Measurements from ENCODE around the gene FAM9C. TPM values are rescaled to one million over a fixed set of nuclear protein-coding genes. Genes with fewer than 3 reads are reported as not detected.

Gene FAM9C
- total RNA-seq, 1 experiment from 2014 or later, result not detected

GRCh38 chrX:13008851-13009250 lies 35.6 kb downstream of the FAM9C start:
- Histone ChIP-seq H3K4me2 (ENCODE audit: low read length) (no peak overlapping the region), H4K20me1 (ENCODE audit: insufficient read depth) (no peaks in the 10 kb centered on the region), H3K9me3 (ENCODE audit: control insufficient read depth in 1 of 2, insufficient read depth in 1 of 2, low read depth in 1 of 2, low read length in 2 of 2) (no peaks in the 10 kb centered on the region), H3K27ac (ENCODE audit: low read depth, low read length) (no peak overlapping the region), H3K4me1 (ENCODE audit: control insufficient read depth in 1 of 2, insufficient read depth in 2 of 2, low read length in 2 of 2) (no peaks in the 10 kb centered on the region; a peak in 1 of 4 replicates), H3K9ac (ENCODE audit: low read length) (no peak overlapping the region), H3K79me2 (ENCODE audit: insufficient read depth, low read length) (no peaks in the 10 kb centered on the region), H3K27me3 (ENCODE audit: insufficient read depth, low read length) (no peaks in the 10 kb centered on the region), H3K9me2 (ENCODE audit: insufficient read depth) (no peaks in the 10 kb centered on the region), H2AFZ (ENCODE audit: low read depth, low read length, poor library complexity, severe bottlenecking) (no peak overlapping the region), H3K36me3 (ENCODE audit: control insufficient read depth in 1 of 2, insufficient read depth in 2 of 2, low read length in 2 of 2) (no peaks in the 10 kb centered on the region), H3K4me3 (replicated peaks in 1 of 2; ENCODE audit: low read depth in 1 of 2, low read length in 2 of 2) (no peak overlapping the region)
- no peak for DNase-seq (ENCODE audit: low read depth, low spot score)
- no peak for TF ChIP-seq POLR2AphosphoS5 (IDR thresholded peaks at IDR 0.05; ENCODE audit: low read depth, low read length)
- no peak for TF ChIP-seq FOSL1 (IDR thresholded peaks at IDR 0.05; ENCODE audit: low read depth)
- TF ChIP-seq TCF7L2 (IDR thresholded peaks at IDR 0.05; ENCODE audit: borderline replicate concordance, extremely low read depth, insufficient read depth, insufficient read length), result no peak
- TF ChIP-seq YY1 (IDR thresholded peaks at IDR 0.05; ENCODE audit: extremely low read depth, insufficient replicate concordance, low read depth, low read length), result no peak
- no peak for TF ChIP-seq CBX3 (IDR thresholded peaks at IDR 0.05; ENCODE audit: low read depth)
- TF ChIP-seq, protein P1, sequence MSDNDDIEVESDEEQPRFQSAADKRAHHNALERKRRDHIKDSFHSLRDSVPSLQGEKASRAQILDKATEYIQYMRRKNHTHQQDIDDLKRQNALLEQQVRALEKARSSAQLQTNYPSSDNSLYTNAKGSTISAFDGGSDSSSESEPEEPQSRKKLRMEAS (IDR thresholded peaks at IDR 0.05), result no peak
- TF ChIP-seq CEBPB (IDR thresholded peaks at IDR 0.05; ENCODE audit: low read depth), result no peak
- TF ChIP-seq EGR1 (IDR thresholded peaks at IDR 0.05; ENCODE audit: low read depth), result no peak
- TF ChIP-seq EZH2 (IDR thresholded peaks at IDR 0.05), result no peak
- no peak for TF ChIP-seq CTCF (IDR thresholded peaks at IDR 0.05 in 2 of 3, conservative IDR thresholded peaks at IDR 0.05 in 1 of 3; ENCODE audit: borderline replicate concordance in 1 of 3, insufficient read depth in 1 of 3, low read depth in 2 of 3, low read length in 2 of 3)
- TF ChIP-seq, protein P2, sequence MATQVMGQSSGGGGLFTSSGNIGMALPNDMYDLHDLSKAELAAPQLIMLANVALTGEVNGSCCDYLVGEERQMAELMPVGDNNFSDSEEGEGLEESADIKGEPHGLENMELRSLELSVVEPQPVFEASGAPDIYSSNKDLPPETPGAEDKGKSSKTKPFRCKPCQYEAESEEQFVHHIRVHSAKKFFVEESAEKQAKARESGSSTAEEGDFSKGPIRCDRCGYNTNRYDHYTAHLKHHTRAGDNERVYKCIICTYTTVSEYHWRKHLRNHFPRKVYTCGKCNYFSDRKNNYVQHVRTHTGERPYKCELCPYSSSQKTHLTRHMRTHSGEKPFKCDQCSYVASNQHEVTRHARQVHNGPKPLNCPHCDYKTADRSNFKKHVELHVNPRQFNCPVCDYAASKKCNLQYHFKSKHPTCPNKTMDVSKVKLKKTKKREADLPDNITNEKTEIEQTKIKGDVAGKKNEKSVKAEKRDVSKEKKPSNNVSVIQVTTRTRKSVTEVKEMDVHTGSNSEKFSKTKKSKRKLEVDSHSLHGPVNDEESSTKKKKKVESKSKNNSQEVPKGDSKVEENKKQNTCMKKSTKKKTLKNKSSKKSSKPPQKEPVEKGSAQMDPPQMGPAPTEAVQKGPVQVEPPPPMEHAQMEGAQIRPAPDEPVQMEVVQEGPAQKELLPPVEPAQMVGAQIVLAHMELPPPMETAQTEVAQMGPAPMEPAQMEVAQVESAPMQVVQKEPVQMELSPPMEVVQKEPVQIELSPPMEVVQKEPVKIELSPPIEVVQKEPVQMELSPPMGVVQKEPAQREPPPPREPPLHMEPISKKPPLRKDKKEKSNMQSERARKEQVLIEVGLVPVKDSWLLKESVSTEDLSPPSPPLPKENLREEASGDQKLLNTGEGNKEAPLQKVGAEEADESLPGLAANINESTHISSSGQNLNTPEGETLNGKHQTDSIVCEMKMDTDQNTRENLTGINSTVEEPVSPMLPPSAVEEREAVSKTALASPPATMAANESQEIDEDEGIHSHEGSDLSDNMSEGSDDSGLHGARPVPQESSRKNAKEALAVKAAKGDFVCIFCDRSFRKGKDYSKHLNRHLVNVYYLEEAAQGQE (IDR thresholded peaks at IDR 0.05; ENCODE audit: low read depth), result no peak
- TF ChIP-seq ZBTB33 (IDR thresholded peaks at IDR 0.05; ENCODE audit: extremely low read depth, insufficient replicate concordance, low read length), result no peak
- no peak for TF ChIP-seq SP1 (IDR thresholded peaks at IDR 0.05; ENCODE audit: low read depth)
- no peak for TF ChIP-seq JUND (IDR thresholded peaks at IDR 0.05)
- TF ChIP-seq ELF1 (IDR thresholded peaks at IDR 0.05; ENCODE audit: borderline replicate concordance, low read depth), result no peak
- TF ChIP-seq ZFX (IDR thresholded peaks at IDR 0.05), result no peak
- CTCF ChIA-PET, result no interaction called here
- ATAC-seq, result no peak
- POLR2A ChIA-PET, result no interaction called here
- RAD21 ChIA-PET (ENCODE audit: low non-redundant PET in 1 of 2, low total read pairs in 2 of 2, uncharacterized antibody in 2 of 2, unreplicated experiment in 2 of 2), result no interaction called here
- BruUV-seq (replicated peaks), result no TSS peak
- intact Hi-C loops (cut with micrococcal nuclease), result no loop called here
